GM21367 (cell line): ENCODE data around the gene TPSG1.
"Not testable (repeated sequence)": the region's sequence is repeated elsewhere in the genome, so short reads cannot be mapped to it uniquely, and the experiment has no call there.

Source experiments
- ATAC-seq: cut with Tn5 transposase; IDR thresholded peaks from one replicate; pipeline ENCODE4 v1.9.1; 2021; ENCODE audit not compliant: unreplicated experiment

TPSG1 gene

GRCh38 chr16:1225051-1225451 is at the start of gene TPSG1:
TPSG1 (minus strand) TSS chr16:1225268; CDS start chr16:1225252, 16 bp downstream.
- ATAC-seq = no peak

GRCh38 chr16:1274767-1275166 is 49.7 kb upstream of the TPSG1 start:
- ATAC-seq = no peak

DNA sequence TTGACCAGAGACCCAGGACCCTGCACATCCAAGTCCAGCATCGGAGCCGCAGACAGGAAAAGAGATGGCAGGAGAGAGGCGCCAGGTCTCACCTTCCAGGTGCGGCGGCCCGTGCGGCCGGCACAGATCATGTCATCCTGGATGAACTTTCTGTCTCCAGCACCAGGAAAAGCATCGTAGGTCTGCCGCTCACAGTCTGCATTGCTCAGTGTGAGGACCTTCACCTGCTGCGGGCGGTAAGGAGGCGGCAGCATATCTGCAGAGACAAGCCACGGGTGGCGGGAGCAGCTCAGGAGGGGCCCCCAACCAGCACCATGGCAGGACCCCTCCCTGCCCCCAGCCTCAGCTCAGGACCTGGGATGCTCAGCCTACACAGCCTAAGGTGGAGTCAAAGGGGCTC is 48.7 kb upstream of the TPSG1 start:
- no peak for ATAC-seq

DNA sequence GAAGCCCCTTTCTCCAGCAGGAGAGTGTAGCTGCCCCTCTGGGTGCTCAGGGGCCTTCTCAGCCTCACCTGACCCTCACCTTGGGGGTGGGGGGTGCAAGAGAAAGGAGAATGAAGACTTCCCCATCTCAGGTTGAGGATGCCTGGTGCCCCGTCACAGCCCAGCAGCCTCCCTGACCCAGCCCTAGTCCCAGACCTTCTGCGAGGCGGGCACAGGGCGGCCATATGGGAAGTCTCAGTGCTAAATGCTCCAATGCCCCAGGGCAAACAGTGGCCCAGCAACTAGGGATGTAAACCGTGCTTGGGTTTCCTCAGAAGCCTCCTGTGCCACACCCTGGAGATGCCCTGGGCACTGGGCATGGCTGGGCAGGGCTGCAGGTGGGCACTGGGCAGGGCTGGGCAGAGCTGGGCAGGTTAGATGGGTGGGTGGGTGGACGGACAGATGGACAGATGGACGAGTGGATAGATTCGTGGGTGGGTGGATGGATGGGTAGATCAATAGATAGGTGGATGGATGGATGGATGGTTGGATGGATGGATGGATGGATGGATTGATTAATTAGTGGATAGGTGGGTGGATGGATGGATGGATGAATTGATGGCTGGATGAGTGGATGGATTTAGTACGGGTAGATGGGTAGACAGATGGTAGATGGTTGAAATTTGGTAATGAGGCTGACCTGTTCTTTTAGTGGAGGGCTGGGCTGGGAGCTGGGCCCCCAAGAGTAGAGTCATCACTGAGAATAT is 47.6 kb upstream of the TPSG1 start:
- ATAC-seq = no peak

DNA sequence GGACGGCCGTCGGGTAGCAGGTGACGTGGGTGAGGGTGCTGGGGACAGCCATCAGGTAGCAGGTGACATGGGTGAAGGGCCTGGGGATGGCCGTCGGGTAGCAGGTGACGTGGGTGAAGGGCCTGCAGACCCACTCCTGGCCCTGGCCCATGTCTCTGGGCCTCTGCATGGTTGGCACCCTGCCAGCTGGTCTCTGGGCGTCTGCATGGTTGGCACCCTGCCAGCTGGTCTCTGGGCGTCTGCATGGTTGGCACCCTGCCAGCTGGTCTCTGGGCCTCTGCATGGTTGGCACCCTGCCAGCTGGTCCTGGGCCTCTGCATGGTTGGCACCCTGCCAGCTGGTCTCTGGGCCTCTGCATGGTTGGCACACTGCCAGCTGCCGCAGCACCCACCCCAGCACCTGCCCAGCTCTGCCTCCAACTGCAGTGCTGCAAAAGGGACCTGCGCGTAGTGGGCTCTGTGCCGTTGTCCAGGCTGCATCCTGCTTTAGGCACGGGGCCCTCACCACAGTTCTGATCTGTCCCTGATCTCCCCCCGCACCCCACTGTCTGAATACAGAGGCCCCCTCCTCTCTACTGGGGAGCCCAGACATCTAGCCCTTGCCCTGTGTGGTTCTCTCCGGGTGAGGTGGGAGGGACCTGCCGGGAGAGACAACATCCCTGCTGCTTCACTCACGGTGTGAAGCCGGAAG is 46.8 kb upstream of the TPSG1 start:
- not testable (repeated sequence) for ATAC-seq

GRCh38 chr16:1271380-1271723 is 46.3 kb upstream of the TPSG1 start:
- ATAC-seq = no peak

- ATAC-seq = not testable (repeated sequence)
These were observed 44.4 kb upstream of the TPSG1 start for GRCh38 chr16:1269418-1269817.

GRCh38 chr16:1265826-1266225 is 40.8 kb upstream of the TPSG1 start:
- no peak for ATAC-seq

- no peak for ATAC-seq
These were observed 40.1 kb upstream of the TPSG1 start for GRCh38 chr16:1265090-1265630.

DNA sequence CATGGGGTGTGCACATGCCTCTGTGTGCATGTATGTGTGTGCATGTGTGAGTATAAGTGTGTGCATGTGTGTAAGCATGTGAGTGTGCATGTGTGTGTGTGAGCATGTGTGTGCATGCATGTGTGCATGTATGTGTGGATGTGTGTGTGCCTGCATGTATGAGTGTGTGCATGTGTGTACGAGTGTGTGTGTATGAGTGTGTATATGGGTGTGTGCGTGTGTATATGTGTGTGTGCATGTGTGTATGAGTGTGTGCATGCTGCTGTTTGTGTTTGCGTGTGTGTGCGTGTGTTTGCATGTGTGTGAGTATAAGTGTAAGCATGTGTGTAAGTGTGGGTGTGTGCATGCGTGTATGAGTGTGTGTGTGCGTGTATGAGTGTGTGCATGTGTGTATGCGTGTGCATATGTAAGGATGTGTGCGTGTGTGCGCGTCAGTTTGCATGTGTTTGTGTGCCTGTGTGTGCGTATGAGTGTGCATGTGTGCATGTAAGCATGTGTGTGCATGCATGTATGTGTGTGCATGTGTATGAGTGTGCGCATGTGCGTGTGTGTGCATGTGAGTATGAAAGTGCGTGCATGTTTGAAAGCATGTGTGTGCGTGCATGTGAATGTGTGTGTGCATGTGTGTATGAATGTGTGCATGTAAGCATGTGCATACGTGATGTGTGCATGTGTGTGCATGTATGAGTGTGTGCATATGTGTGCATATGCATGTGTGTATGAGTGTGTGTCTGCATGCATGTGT is 39.4 kb upstream of the TPSG1 start:
- ATAC-seq = no peak

- no peak for ATAC-seq
These were observed 38.7 kb upstream of the TPSG1 start for GRCh38 chr16:1263591-1264344.

DNA sequence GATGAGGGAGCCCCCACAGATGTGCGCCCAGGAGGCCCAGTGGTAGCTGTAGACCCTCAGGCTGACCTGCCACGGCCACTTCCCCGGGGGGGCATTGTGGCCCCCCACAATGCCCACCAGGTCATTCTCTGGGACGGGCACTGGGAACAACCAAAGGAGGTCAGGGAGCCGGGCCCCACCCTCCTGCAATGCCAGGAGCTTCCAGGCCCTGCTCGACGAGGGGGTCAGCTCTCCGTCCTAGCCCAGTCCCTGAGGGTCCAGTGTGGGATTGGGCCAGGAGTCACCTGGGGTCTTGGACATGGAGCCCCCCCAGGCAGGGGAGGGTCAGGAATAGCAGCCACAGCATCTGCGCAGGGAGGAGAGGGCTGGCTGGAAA is 37.8 kb upstream of the TPSG1 start:
- ATAC-seq = no peak

- ATAC-seq = no peak
These were observed 37.3 kb upstream of the TPSG1 start for GRCh38 chr16:1262210-1262845.

DNA sequence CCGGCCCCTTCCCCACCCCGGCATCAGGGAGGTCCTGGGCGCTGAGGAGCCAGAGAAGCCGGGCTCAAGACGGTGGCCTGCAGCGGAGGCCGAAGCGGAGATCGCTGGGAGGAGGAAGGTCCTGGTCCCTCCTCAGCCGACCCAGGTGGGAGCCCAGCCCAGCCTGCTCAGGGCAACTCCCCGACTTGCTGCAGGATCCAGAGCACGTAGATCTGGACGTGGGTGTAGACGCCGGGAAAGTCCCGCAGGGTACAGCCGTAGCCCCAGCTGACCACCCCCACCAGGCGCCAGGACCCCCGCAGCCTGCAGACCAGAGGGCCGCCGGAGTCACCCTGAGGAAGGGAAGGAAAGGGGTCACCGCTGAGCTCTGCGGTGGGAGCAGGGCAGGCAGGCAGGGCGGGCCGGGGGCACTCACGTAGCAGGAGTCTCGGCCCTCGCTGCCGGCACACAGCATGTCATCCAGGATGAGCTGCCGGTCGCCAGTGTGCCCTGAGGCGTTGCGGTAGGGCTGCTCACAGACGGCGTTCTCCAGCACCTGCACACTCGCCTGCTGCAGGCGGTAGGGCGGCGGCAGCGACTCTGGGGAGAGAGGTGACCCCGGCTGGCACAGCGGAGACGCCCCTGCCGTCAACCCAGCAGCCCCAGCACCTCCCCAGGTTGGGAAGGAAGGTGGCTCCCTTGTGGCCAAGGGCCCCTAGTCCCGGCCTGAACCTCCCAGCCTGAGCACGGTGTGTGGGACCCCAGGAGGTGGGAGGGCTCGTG is 36.2 kb upstream of the TPSG1 start:
- ATAC-seq = no peak

GRCh38 chr16:1260101-1260680 is 35.1 kb upstream of the TPSG1 start:
- no peak for ATAC-seq

- ATAC-seq = no peak
These were observed 34.6 kb upstream of the TPSG1 start for GRCh38 chr16:1259760-1260068.

DNA sequence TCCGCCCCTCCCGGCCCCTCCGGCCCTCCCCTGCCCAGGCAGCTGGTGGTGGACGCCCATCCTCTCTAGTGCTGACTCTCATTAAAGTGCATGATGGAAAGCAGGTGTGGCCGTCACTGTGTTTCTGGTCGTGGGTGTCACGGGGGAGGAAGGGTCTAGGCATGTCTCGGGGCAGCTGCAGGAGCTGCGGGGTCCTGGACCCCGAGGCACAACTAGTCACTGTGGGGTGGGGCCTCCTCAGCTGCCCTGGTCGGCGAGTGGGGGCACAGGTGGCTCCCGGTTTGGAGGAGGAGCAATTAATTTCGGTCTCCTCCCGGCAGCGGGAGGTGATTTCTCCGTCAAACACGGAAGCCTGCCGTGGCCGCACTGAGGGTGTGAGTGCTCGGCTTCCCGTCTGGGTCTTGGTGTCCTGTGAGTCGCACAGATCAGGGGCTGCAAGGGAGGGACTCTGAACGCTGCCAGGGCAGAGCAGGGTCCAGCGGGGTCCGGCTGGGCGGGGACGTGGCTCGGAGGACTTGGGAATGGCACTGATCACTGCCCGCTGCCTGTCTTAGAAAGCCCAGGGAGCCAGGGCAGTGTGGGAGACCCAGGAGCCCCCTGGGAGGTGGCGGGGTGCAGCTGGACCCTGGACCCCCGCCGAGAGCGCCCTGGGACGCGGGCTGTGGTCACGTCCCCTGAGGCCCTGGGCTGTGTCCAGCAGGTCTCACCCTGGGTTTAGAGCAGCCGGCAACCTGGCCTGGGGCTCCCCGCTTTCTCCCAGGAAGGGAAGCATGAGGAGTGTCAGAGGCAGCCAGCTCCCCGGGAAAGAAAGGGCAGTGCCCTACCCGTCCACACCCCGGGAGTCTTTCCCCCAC is 34.1 kb upstream of the TPSG1 start:
- no peak for ATAC-seq

DNA sequence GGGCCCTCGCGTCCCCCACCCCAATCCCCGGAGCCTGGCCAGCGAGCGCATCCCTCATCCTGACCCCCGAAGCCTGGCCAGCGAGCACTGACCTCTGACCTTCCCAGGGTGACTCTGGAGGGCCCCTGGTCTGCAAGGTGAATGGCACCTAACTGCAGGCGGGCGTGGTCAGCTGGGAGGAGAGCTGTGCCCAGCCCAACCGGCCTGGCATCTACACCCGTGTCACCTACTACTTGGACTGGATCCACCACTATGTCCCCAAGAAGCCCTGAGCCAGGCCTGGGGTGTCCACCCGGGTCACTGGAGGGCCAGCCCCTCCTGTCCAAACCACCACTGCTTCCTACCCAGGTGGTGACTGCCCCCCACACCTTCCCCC is 33.1 kb upstream of the TPSG1 start:
- no peak for ATAC-seq
